ENCODE data around the gene GOLGA6C.

Gene GOLGA6C

GRCh38 chr15:75232252-75232813 is 25.8 kb upstream of the GOLGA6C start:
- TF ChIP-seq ISL1 (CRISPR knock-in tag; IDR thresholded peaks at IDR 0.05) (no peak), OSR1 (CRISPR knock-in tag; IDR thresholded peaks at IDR 0.05) (no peak), CSDC2 (CRISPR knock-in tag; IDR thresholded peaks at IDR 0.05) (no peak), RARB (CRISPR knock-in tag; IDR thresholded peaks at IDR 0.05) (no peak), TCF4 (CRISPR knock-in tag; IDR thresholded peaks at IDR 0.05; ENCODE audit: borderline replicate concordance) (no peak), TOX (CRISPR knock-in tag; IDR thresholded peaks at IDR 0.05; ENCODE audit: borderline replicate concordance) (no peak), ESRRG (CRISPR knock-in tag; IDR thresholded peaks at IDR 0.05) (no peak), ZNF8 (CRISPR knock-in tag; IDR thresholded peaks at IDR 0.05) (no peak), ARNTL (CRISPR knock-in tag; IDR thresholded peaks at IDR 0.05; ENCODE audit: borderline replicate concordance, low read depth) (no peak), PPARA (CRISPR knock-in tag; IDR thresholded peaks at IDR 0.05; ENCODE audit: borderline replicate concordance) (no peak), ZC3H10 (CRISPR knock-in tag; IDR thresholded peaks at IDR 0.05) (no peak), GLIS3 (CRISPR knock-in tag; IDR thresholded peaks at IDR 0.05) (no peak)
- no peak for ATAC-seq

GRCh38 chr15:75232826-75233503 is 25.2 kb upstream of the GOLGA6C start:
- TF ChIP-seq ESRRG (CRISPR knock-in tag; IDR thresholded peaks at IDR 0.05): no peak
- TF ChIP-seq ZFP30 (CRISPR knock-in tag; IDR thresholded peaks at IDR 0.05): no peak
- no peak for TF ChIP-seq POU6F1 (CRISPR knock-in tag; IDR thresholded peaks at IDR 0.05; ENCODE audit: borderline replicate concordance, low read depth)
- no peak for TF ChIP-seq ZNF565 (CRISPR knock-in tag; conservative IDR thresholded peaks at IDR 0.05; ENCODE audit: low read depth)
- no peak for TF ChIP-seq BACH2 (CRISPR knock-in tag; IDR thresholded peaks at IDR 0.05; ENCODE audit: borderline replicate concordance)
- TF ChIP-seq CSDC2 (CRISPR knock-in tag; IDR thresholded peaks at IDR 0.05): no peak
- no peak for TF ChIP-seq ZNF8 (CRISPR knock-in tag; IDR thresholded peaks at IDR 0.05)
- no peak for TF ChIP-seq ZC3H10 (CRISPR knock-in tag; IDR thresholded peaks at IDR 0.05)
- no peak for TF ChIP-seq GLIS3 (CRISPR knock-in tag; IDR thresholded peaks at IDR 0.05)
- ATAC-seq: no peak

- TF ChIP-seq TCF4 (CRISPR knock-in tag; IDR thresholded peaks at IDR 0.05; ENCODE audit: borderline replicate concordance) (no peak), RARB (CRISPR knock-in tag; IDR thresholded peaks at IDR 0.05) (no peak), ISL1 (CRISPR knock-in tag; IDR thresholded peaks at IDR 0.05) (no peak), ZNF8 (CRISPR knock-in tag; IDR thresholded peaks at IDR 0.05) (no peak)
- ATAC-seq: no peak
Observed at GRCh38 chr15:75233504-75234190, 24.5 kb upstream of the GOLGA6C start.

- TF ChIP-seq ISL1 (CRISPR knock-in tag; IDR thresholded peaks at IDR 0.05): no peak
- TF ChIP-seq ZC3H10 (CRISPR knock-in tag; IDR thresholded peaks at IDR 0.05): no peak
- no peak for TF ChIP-seq TCF4 (CRISPR knock-in tag; IDR thresholded peaks at IDR 0.05; ENCODE audit: borderline replicate concordance)
- no peak for TF ChIP-seq OSR1 (CRISPR knock-in tag; IDR thresholded peaks at IDR 0.05)
- no peak for TF ChIP-seq ZFP30 (CRISPR knock-in tag; IDR thresholded peaks at IDR 0.05)
- no peak for TF ChIP-seq ZFP3 (CRISPR knock-in tag; IDR thresholded peaks at IDR 0.05)
- TF ChIP-seq ARNTL (CRISPR knock-in tag; IDR thresholded peaks at IDR 0.05; ENCODE audit: borderline replicate concordance, low read depth): no peak
- TF ChIP-seq PPARA (CRISPR knock-in tag; IDR thresholded peaks at IDR 0.05; ENCODE audit: borderline replicate concordance): no peak
- TF ChIP-seq ZNF565 (CRISPR knock-in tag; conservative IDR thresholded peaks at IDR 0.05; ENCODE audit: low read depth): no peak
- no peak for TF ChIP-seq CREB5 (CRISPR knock-in tag; IDR thresholded peaks at IDR 0.05; ENCODE audit: low read depth)
- TF ChIP-seq TOX (CRISPR knock-in tag; IDR thresholded peaks at IDR 0.05; ENCODE audit: borderline replicate concordance): no peak
- no peak for ATAC-seq
Observed at GRCh38 chr15:75234191-75234810, 23.8 kb upstream of the GOLGA6C start.

- TF ChIP-seq ZNF70 (CRISPR knock-in tag; IDR thresholded peaks at IDR 0.05) (no peak), ISL1 (CRISPR knock-in tag; IDR thresholded peaks at IDR 0.05) (no peak), ZC3H10 (CRISPR knock-in tag; IDR thresholded peaks at IDR 0.05) (no peak), ZNF565 (CRISPR knock-in tag; conservative IDR thresholded peaks at IDR 0.05; ENCODE audit: low read depth) (no peak), TCF4 (CRISPR knock-in tag; IDR thresholded peaks at IDR 0.05; ENCODE audit: borderline replicate concordance) (no peak), RARB (CRISPR knock-in tag; IDR thresholded peaks at IDR 0.05) (no peak), PATZ1 (CRISPR knock-in tag; IDR thresholded peaks at IDR 0.05; ENCODE audit: borderline replicate concordance) (no peak), TOX (CRISPR knock-in tag; IDR thresholded peaks at IDR 0.05; ENCODE audit: borderline replicate concordance) (no peak), CSDC2 (CRISPR knock-in tag; IDR thresholded peaks at IDR 0.05) (no peak), ZFP30 (CRISPR knock-in tag; IDR thresholded peaks at IDR 0.05) (no peak), ESRRG (CRISPR knock-in tag; IDR thresholded peaks at IDR 0.05) (no peak), GLIS3 (CRISPR knock-in tag; IDR thresholded peaks at IDR 0.05) (no peak), ARNTL (CRISPR knock-in tag; IDR thresholded peaks at IDR 0.05; ENCODE audit: borderline replicate concordance, low read depth) (no peak), SNAI2 (CRISPR knock-in tag; IDR thresholded peaks at IDR 0.05) (no peak)
- no peak for ATAC-seq
Observed at GRCh38 chr15:75235051-75235673, 23.0 kb upstream of the GOLGA6C start.
